Suprapubic skin (tissue), 4 donors: ENCODE results near the gene ZMYND19. TPM values are rescaled to one million over a fixed set of nuclear protein-coding genes. Genes with fewer than 3 reads are reported as not detected.
"Not testable (repeated sequence)": the region's sequence is repeated elsewhere in the genome, so short reads cannot be mapped to it uniquely, and the experiment has no call there.

ENCODE experiments used
- DNase-seq, 2 donors: peaks; one replicate each; pipeline ENCODE4 v3.0.0-alpha.2; 2019; ENCODE audit warnings: low spot score in 2 of 2
- H3K27ac ChIP-seq: fragments of 200-600 bp; sonication (generic); one replicate; pipeline ENCODE4 v1.5.1; 2019
- H3K27me3 ChIP-seq: fragments of 200-600 bp; sonication (generic); one replicate; pipeline ENCODE4 v1.5.1; 2019
- H3K36me3 ChIP-seq: fragments of 200-600 bp; sonication (generic); one replicate; pipeline ENCODE4 v1.5.1; 2019
- H3K4me1 ChIP-seq: fragments of 200-600 bp; sonication (generic); one replicate; pipeline ENCODE4 v1.5.1; 2019
- H3K4me3 ChIP-seq: fragments of 200-600 bp; sonication (generic); one replicate; pipeline ENCODE4 v1.5.1; 2019; ENCODE audit warnings: mild to moderate bottlenecking
- H3K9me3 ChIP-seq: fragments of 200-600 bp; sonication (generic); one replicate; pipeline ENCODE4 v1.5.1; 2019
- CTCF ChIP-seq, 2 donors: fragments of 200-600 bp in 1 of 2; fragments of 450-650 bp in 1 of 2; sonication (generic) in 1 of 2; IDR thresholded peaks; one replicate each; pipeline ENCODE4 v1.5.1; 2016 to 2019; ENCODE audit warnings: antibody characterized with exemption in 2 of 2, mild to moderate bottlenecking in 1 of 2, moderate library complexity in 1 of 2
- EP300 ChIP-seq: sonication (generic); formaldehyde crosslinking; IDR thresholded peaks from one replicate; pipeline ENCODE4 v1.6.1; 2017; ENCODE audit warnings: antibody characterized with exemption
- POLR2A ChIP-seq, 2 donors: fragments of 450-650 bp; IDR thresholded peaks; one replicate each; pipeline ENCODE4 v1.6.1; 2017; ENCODE audit warnings: antibody characterized with exemption in 2 of 2, mild to moderate bottlenecking in 2 of 2, moderate library complexity in 2 of 2
- POLR2AphosphoS5 ChIP-seq, 3 donors: sonication (generic); formaldehyde crosslinking; IDR thresholded peaks; one replicate each; pipeline ENCODE4 v1.6.1; 2017; ENCODE audit warnings: antibody characterized with exemption in 3 of 3
- WGBS: methylation state at CpG from one replicate; pipeline ENCODE4 v1.1.5; 2018; 5-methylcytosine and 5-hydroxymethylcytosine counted together
- total RNA-seq, 4 donors: library from RNA; depleted of rRNA; stranded (reverse); fragments of >200 nt; gene quantifications; one replicate each; pipeline ENCODE4 v1.1.0, GENCODE V29; 2016

ZMYND19 gene
- total RNA-seq, 4 donors from 2014 or later = 19.2 to 39.4 (median 28.3) TPM

DNA sequence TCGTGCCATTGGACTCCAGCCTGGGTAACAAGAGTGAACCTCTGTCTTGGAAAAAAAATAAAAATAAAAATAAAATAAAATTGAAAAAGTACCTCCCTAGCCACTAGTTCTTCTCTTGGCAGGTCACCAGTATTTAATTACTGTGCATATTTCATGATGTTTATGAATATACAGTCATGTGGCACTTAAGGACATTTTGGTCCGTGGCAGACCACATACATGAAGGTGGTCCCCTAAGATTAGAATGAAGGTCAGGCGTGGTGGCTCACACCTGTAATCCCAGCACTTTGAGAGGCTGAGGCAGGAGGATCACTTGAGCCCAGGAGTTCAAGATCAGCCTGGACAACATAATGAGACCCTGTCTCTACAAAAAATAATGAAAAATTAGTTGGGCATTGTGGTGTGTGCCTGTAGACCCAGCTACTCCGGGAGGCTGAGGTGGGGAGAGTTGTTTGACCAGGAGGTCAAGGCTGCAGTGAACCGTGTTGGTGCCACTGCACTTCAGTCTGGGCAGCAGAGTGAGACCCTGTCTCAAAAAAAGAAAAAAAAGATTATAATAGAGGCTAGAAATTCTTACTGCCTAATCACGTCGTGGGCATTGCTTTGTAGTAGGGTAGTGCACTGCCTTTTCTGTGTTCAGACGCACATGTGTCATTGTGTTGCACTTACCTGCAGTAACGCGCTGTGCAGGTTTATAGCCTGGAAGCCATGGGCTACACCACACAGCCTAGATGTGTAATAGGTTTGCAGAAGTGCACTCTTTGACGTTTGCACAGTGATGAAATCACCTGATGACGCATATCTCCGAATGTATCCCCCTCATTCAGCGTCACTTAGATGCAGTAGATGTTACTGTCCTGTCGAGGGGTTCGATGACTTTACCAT is 41.3 kb upstream of the ZMYND19 start:
- DNase-seq = no peak
- Histone ChIP-seq H3K4me1 (peaks cover 47% of the 10 kb centered on the region), H3K27ac (no peak overlapping the region)

GRCh38 chr9:137630679-137631078 is 40.4 kb upstream of the ZMYND19 start:
- TF ChIP-seq POLR2AphosphoS5 (IDR thresholded peaks at IDR 0.05) (no peak), POLR2A (IDR thresholded peaks at IDR 0.05) (no peak), CTCF (IDR thresholded peaks at IDR 0.05) (no peak), EP300 (no peak)
- Histone ChIP-seq H3K9me3 (no peaks in the 10 kb centered on the region), H3K36me3 (no peaks in the 10 kb centered on the region), H3K27me3 (no peaks in the 10 kb centered on the region), H3K4me1 (peaks cover 47% of the 10 kb centered on the region), H3K27ac (no peak overlapping the region), H3K4me3 (no peak overlapping the region)
- no peak for DNase-seq
- WGBS = 74% methylated on average over 4 of the region's 4 CpGs

More for the DNA sequence above, 41.3 kb upstream of the ZMYND19 start:
- H3K9me3 ChIP-seq = no peaks in the 10 kb centered on the region
- H3K36me3 ChIP-seq = no peaks in the 10 kb centered on the region
- TF ChIP-seq CTCF (IDR thresholded peaks at IDR 0.05) = no peak
- no peak for TF ChIP-seq POLR2AphosphoS5 (IDR thresholded peaks at IDR 0.05)
- no peak for TF ChIP-seq POLR2A (IDR thresholded peaks at IDR 0.05)
- TF ChIP-seq EP300 = no peak
- no peak overlapping the region for H3K4me3 ChIP-seq
- WGBS = 90% methylated on average over 16 of the region's 16 CpGs
- H3K27me3 ChIP-seq = no peaks in the 10 kb centered on the region

- TF ChIP-seq POLR2AphosphoS5 (IDR thresholded peaks at IDR 0.05) (no peak), CTCF (IDR thresholded peaks at IDR 0.05) (no peak), EP300 (no peak), POLR2A (IDR thresholded peaks at IDR 0.05) (no peak)
- Histone ChIP-seq H3K36me3 (no peaks in the 10 kb centered on the region), H3K27ac (no peak overlapping the region), H3K27me3 (no peaks in the 10 kb centered on the region), H3K9me3 (no peaks in the 10 kb centered on the region), H3K4me3 (no peak overlapping the region), H3K4me1 (peaks cover 47% of the 10 kb centered on the region)
- 47% methylated on average over 1 of the region's 1 CpG for WGBS
- no peak for DNase-seq
Measured at GRCh38 chr9:137630126-137630525, 39.8 kb upstream of the ZMYND19 start.

GRCh38 chr9:137627406-137627805 is 37.1 kb upstream of the ZMYND19 start:
- H3K4me1 ChIP-seq = peaks cover 41% of the 10 kb centered on the region
- not testable (repeated sequence) for H3K27ac ChIP-seq, H3K36me3 ChIP-seq, H3K4me3 ChIP-seq, H3K9me3 ChIP-seq, DNase-seq, H3K27me3 ChIP-seq
- 97% methylated on average over 14 of the region's 14 CpGs for WGBS

- Histone ChIP-seq H3K27ac (no peak overlapping the region), H3K4me1 (peaks cover 39% of the 10 kb centered on the region), H3K4me3 (no peak overlapping the region), H3K36me3 (no peaks in the 10 kb centered on the region), H3K9me3 (no peaks in the 10 kb centered on the region), H3K27me3 (no peaks in the 10 kb centered on the region)
- TF ChIP-seq EP300 (no peak), POLR2A (IDR thresholded peaks at IDR 0.05) (no peak), CTCF (IDR thresholded peaks at IDR 0.05) (no peak), POLR2AphosphoS5 (IDR thresholded peaks at IDR 0.05) (no peak)
- DNase-seq = no peak
- WGBS = 85% methylated on average over 4 of the region's 4 CpGs
Measured at GRCh38 chr9:137626464-137626863, 36.2 kb upstream of the ZMYND19 start.

DNA sequence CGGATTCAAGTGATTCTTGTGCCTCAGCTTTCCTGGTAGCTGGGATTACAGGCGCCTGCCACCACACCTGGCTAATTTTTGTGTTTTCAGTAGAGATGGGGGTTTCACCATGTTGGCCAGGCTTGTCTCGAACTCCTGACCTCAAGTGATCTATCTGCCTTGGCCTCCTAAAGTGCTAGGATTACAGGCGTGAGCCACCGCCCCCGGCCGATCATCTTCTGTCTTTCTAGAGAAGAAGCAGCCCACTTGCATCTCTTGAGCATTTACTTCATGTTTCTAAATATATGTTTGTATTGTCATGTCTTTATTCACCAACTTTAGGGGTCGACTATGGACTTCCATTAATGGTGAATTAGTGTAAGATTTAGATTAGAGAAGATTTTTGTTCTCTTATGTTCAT is 31.9 kb upstream of the ZMYND19 start:
- H3K4me3 ChIP-seq, DNase-seq, H3K27me3 ChIP-seq, H3K36me3 ChIP-seq, H3K27ac ChIP-seq, H3K9me3 ChIP-seq: not testable (repeated sequence)
- H3K4me1 ChIP-seq = peaks cover 35% of the 10 kb centered on the region
- 69% methylated on average over 8 of the region's 8 CpGs for WGBS
